Testis (tissue), 3 donors: Measurements from ENCODE around the gene CEBPG. TPM values are rescaled to one million over a fixed set of nuclear protein-coding genes. Genes with fewer than 3 reads are reported as not detected.
A peak's percentile ranks its signal among the peaks of the same experiment; 100 is the strongest.

Experiments used
- DNase-seq: peaks from one replicate; pipeline ENCODE4 v3.0.0-alpha.2; 2019
- H3K27ac ChIP-seq, 2 donors: fragments of 200-600 bp; sonication (generic); one replicate each; pipeline ENCODE4 v1.5.1; 2019
- H3K27me3 ChIP-seq: fragments of 200-600 bp; sonication (generic); one replicate; pipeline ENCODE4 v1.5.1; 2019
- H3K36me3 ChIP-seq: fragments of 200-600 bp; sonication (generic); one replicate; pipeline ENCODE4 v1.5.1; 2017; ENCODE audit warnings: low read depth; ENCODE audit errors: missing control alignments
- H3K4me1 ChIP-seq: fragments of 200-600 bp; sonication (generic); one replicate; pipeline ENCODE4 v1.5.1; 2019
- H3K4me3 ChIP-seq, 2 donors: fragments of 200-600 bp; sonication (generic); one replicate each; pipeline ENCODE4 v1.5.1; 2017 to 2019
- H3K9me3 ChIP-seq: fragments of 200-600 bp; sonication (generic); one replicate; pipeline ENCODE4 v1.5.1; 2017
- POLR2A ChIP-seq: fragments of 450-650 bp; IDR thresholded peaks from one replicate; pipeline ENCODE4 v1.6.1; 2017; ENCODE audit warnings: antibody characterized with exemption, mild to moderate bottlenecking, moderate library complexity
- WGBS, 2 donors: methylation state at CpG; one replicate each; pipeline ENCODE4 v1.1.5; 2018; 5-methylcytosine and 5-hydroxymethylcytosine counted together
- intact Hi-C: fragments of 100-400 bp; cut with DNase I; formaldehyde crosslinking; loops from one replicate; pipeline ENCODE4 v1.15.1; 2023; ENCODE audit warnings: low total_unique reads
- polyA plus RNA-seq: library from polyadenylated mRNA; stranded (reverse); fragments of 350-450 nt; fragmentation: Illumina TruSeq; extraction: RNeasy Lipid Tissue Mini Kit (QIAGEN cat#74804); gene quantifications from one replicate; pipeline ENCODE4 v1.2.3, GENCODE V29; 2014; ENCODE audit warnings: low read depth, low replicate concordance; ENCODE audit not compliant: insufficient read depth
- total RNA-seq, 2 donors: library from RNA; depleted of rRNA; stranded (reverse); fragments of >200 nt; gene quantifications; one replicate each; pipeline ENCODE4 v1.2.3, GENCODE V29; 2016
- TF ChIP-seq, protein P1 (sequence below), 3 experiments: fragments of 450-650 bp in 2 of 3; fragments of 200-600 bp in 1 of 3; sonication (generic) in 1 of 3; IDR thresholded peaks; one replicate each; pipeline ENCODE4 v1.5.1; 2016 to 2019; ENCODE audit warnings: antibody characterized with exemption in 3 of 3, mild to moderate bottlenecking in 2 of 3, moderate library complexity in 1 of 3

Gene CEBPG
- total and polyA plus RNA-seq, 3 donors from 2014 or later = 20.8 to 24.3 (median 20.9) TPM

DNA sequence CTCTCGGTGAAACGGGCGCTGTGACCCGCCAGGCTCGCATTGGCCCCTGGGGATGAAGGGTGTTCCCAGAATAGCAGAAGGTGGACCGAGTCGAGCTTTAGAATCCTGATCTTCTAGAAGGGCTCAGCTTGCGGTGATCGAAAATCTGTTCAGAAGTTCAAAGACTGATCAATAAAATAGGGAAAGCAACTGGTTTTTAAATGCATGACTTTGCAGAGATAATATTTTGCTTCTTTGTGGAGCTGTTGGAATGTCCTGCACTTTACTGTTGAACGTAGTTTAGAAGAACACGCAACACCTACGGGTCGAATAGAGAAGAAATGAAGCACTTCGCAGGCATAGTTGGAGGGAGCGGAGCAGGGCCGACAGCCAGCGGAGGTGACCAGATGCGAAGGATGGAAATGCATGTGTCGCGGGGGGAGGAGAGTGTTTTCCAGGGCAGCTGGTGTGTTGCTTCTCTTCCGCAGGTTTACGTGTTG, 766 bp downstream of the CEBPG start:
- peaks cover 17% of the 10 kb centered on the region for H3K4me1 ChIP-seq
- DNase-seq = peak; percentile 54
- H3K27me3 ChIP-seq = no peaks in the 10 kb centered on the region
- no peak for TF ChIP-seq POLR2A
- TF ChIP-seq, protein P1, sequence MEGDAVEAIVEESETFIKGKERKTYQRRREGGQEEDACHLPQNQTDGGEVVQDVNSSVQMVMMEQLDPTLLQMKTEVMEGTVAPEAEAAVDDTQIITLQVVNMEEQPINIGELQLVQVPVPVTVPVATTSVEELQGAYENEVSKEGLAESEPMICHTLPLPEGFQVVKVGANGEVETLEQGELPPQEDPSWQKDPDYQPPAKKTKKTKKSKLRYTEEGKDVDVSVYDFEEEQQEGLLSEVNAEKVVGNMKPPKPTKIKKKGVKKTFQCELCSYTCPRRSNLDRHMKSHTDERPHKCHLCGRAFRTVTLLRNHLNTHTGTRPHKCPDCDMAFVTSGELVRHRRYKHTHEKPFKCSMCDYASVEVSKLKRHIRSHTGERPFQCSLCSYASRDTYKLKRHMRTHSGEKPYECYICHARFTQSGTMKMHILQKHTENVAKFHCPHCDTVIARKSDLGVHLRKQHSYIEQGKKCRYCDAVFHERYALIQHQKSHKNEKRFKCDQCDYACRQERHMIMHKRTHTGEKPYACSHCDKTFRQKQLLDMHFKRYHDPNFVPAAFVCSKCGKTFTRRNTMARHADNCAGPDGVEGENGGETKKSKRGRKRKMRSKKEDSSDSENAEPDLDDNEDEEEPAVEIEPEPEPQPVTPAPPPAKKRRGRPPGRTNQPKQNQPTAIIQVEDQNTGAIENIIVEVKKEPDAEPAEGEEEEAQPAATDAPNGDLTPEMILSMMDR (IDR thresholded peaks at IDR 0.05) = no peak
- H3K27ac ChIP-seq = peak overlapping the region in 1 of 2 donors; percentile 97
- no peaks in the 10 kb centered on the region for H3K9me3 ChIP-seq
- H3K36me3 ChIP-seq = no peaks in the 10 kb centered on the region
- intact Hi-C loops = no loop called here
- WGBS, 2 donors = 2 to 4% methylated on average over 22 of the region's 22 CpGs
- peak overlapping the region; percentile 84 to 96 for H3K4me3 ChIP-seq

DNA sequence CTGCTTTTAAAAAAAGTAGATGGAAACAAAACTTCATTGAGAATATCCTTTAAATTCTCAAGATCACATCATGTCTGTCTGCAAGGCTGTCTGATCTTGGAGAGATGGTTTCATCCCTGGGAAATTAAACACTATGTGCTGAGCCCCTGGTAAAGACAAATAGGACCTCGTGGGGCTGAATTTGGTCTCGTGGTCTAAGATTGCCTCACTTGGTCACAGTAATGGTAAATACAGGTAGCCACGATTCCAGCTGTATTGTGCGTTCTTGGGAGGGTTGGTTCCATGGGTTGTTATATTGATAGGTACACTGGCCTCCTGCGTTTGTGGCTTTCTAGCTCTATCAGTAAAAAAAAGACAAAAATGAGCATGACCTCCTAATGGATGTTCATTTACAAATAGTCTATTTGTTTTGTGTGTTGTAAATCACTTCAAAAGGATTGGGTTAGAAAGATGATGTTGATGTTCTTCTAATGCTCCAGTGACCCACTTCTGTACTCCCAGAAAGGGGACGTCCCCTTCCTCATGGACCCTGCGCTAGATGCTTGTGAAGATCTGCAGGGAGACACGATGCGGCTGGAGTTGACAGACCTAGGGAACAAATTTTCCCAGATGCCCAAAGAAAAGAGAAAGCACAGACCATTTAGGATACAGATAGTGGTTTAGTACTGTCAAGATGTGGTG, 1.8 kb downstream of the CEBPG start:
- Histone ChIP-seq H3K4me3 (no peak overlapping the region), H3K36me3 (no peaks in the 10 kb centered on the region), H3K27me3 (no peaks in the 10 kb centered on the region), H3K4me1 (peaks cover 17% of the 10 kb centered on the region), H3K27ac (no peak overlapping the region), H3K9me3 (no peaks in the 10 kb centered on the region)
- DNase-seq = no peak
- WGBS, 2 donors = 60 to 69% methylated on average over 9 of the region's 9 CpGs
- intact Hi-C loops = no loop called here
- no peak for TF ChIP-seq POLR2A
- TF ChIP-seq, protein P1 (IDR thresholded peaks at IDR 0.05) = no peak

DNA sequence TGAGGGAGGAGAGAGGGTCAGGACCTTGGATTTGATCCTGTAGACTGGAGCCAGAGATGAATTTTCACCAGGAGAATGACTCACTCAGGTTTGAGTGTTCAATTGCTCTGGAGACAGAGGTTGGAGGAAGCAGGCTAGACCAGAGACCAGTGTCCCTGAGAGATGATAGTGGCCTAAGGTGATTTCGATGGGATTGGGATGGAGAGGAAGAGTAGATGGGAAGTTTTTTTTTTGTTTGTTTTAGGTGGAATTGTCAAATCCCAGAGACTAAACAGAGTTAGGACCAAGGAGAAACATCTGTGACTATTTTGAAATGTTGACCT, 2.3 kb downstream of the CEBPG start:
- Histone ChIP-seq H3K4me1 (peaks cover 17% of the 10 kb centered on the region), H3K27me3 (no peaks in the 10 kb centered on the region), H3K27ac (no peak overlapping the region), H3K4me3 (no peak overlapping the region), H3K36me3 (no peaks in the 10 kb centered on the region), H3K9me3 (no peaks in the 10 kb centered on the region)
- intact Hi-C loops = no loop called here
- no peak for TF ChIP-seq POLR2A
- TF ChIP-seq, protein P1 (IDR thresholded peaks at IDR 0.05) = no peak
- DNase-seq = no peak
- 70 to 81% methylated on average over 1 of the region's 1 CpG for WGBS, 2 donors

DNA sequence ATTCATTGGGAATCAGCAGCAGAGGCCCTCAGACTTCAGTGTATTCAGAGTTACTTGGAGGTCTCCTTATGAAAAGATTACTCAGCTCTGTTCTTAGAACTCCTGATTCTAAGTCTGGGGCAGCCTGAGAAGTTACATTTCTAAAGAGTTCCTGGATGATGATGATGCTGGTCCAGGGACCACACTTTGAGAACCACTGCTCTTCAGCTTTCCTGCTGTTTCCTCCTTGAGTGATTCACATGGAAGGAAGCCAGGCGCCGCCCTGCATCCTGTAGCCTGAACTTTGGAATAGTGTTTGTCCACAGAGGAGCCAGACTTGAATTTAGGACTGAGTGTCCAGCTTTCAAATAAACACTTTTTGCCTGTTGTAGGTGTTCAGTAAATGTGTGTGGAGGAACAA, 2.9 kb downstream of the CEBPG start:
- H3K27me3 ChIP-seq = no peaks in the 10 kb centered on the region
- intact Hi-C loops = no loop called here
- H3K9me3 ChIP-seq = no peaks in the 10 kb centered on the region
- peak overlapping the region in 1 of 2 donors; percentile 48 for H3K27ac ChIP-seq
- DNase-seq = no peak
- H3K36me3 ChIP-seq = no peaks in the 10 kb centered on the region
- WGBS, 2 donors = 61 to 84% methylated on average over 2 of the region's 2 CpGs
- H3K4me3 ChIP-seq = no peak overlapping the region
- H3K4me1 ChIP-seq = peaks cover 17% of the 10 kb centered on the region
- TF ChIP-seq POLR2A = no peak
- TF ChIP-seq, protein P1 (IDR thresholded peaks at IDR 0.05) = no peak
